ENCODE measurements around the gene EP400. TPM values are rescaled to one million over a fixed set of nuclear protein-coding genes. Genes with fewer than 3 reads are reported as not detected.
A peak's percentile ranks its signal among the peaks of the same experiment; 100 is the strongest.

The EP400 gene
- total RNA-seq, 2 experiments from 2014 or later: 42.2 to 43.4 TPM

DNA sequence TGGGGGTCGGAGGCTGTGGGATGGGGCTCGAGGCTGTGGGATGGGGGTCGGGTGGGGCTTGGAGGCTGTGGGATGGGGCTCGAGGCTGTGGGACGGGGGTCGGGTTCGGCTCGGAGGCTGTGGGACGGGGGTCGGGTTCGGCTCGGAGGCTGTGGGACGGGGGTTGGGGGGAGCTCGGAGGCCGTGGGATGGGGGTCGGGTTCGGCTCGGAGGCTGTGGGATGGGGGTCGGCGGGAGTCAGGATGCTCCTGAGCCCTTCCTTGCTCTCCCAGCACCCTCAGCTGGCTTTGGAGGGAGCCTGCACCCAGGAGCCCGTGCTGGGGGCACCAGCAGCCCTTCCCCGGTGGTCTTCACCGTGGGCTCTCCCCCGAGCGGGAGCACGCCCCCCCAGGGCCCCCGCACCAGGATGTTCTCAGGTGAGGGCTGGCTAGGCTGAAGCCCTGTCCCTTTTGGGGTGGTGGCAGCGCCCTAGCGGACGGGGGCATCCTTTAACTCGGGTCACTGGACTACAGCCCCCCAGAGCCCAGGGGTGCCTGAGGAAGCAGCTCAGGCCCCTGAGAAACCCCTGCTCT is 32.5 kb upstream of the EP400 start:
- H3K4me3 Mint-ChIP-seq: no peak overlapping the region
- DNase-seq: no peak
- H3K27ac Mint-ChIP-seq: no peak overlapping the region
- peaks cover 2% of the 10 kb centered on the region for H3K36me3 Mint-ChIP-seq (ENCODE audit: low read depth)
- POLR2A ChIA-PET: no interaction called here
- CTCF ChIA-PET: no interaction called here
- no peaks in the 10 kb centered on the region for H3K4me1 Mint-ChIP-seq
- H3K9me3 Mint-ChIP-seq: no peaks in the 10 kb centered on the region
- no peaks in the 10 kb centered on the region for H3K27me3 Mint-ChIP-seq

- ChIA-PET CTCF (no interaction called here), POLR2A (no interaction called here)
- DNase-seq: no peak
- Mint-ChIP-seq H3K36me3 (ENCODE audit: low read depth) (peaks cover 2% of the 10 kb centered on the region), H3K4me3 (no peak overlapping the region), H3K27ac (no peak overlapping the region), H3K9me3 (no peaks in the 10 kb centered on the region), H3K27me3 (no peaks in the 10 kb centered on the region), H3K4me1 (no peaks in the 10 kb centered on the region)
These were observed 31.9 kb upstream of the EP400 start for GRCh38 chr12:131917711-131918306.

GRCh38 chr12:131918311-131919050 is 31.3 kb upstream of the EP400 start:
- Mint-ChIP-seq H3K4me1 (no peaks in the 10 kb centered on the region), H3K27me3 (no peaks in the 10 kb centered on the region), H3K27ac (no peak overlapping the region), H3K4me3 (no peak overlapping the region), H3K9me3 (no peaks in the 10 kb centered on the region), H3K36me3 (ENCODE audit: low read depth) (peaks cover 2% of the 10 kb centered on the region)
- no peak for DNase-seq
- CTCF ChIA-PET: no interaction called here
- POLR2A ChIA-PET: interaction anchor here (2.1 kb wide), 1 partner anchor 11 kb away, joined by 6 read pairs; the partner anchor contains the start of gene PUS1

GRCh38 chr12:131919051-131919347 is 30.7 kb upstream of the EP400 start:
- peaks cover 2% of the 10 kb centered on the region for H3K36me3 Mint-ChIP-seq (ENCODE audit: low read depth)
- no peaks in the 10 kb centered on the region for H3K4me1 Mint-ChIP-seq
- POLR2A ChIA-PET: interaction anchor here (2.1 kb wide), 1 partner anchor 11 kb away, joined by 6 read pairs; the partner anchor contains the start of gene PUS1
- H3K27ac Mint-ChIP-seq: no peak overlapping the region
- no peak overlapping the region for H3K4me3 Mint-ChIP-seq
- no peaks in the 10 kb centered on the region for H3K27me3 Mint-ChIP-seq
- CTCF ChIA-PET: no interaction called here
- H3K9me3 Mint-ChIP-seq: no peaks in the 10 kb centered on the region
- no peak for DNase-seq

DNA sequence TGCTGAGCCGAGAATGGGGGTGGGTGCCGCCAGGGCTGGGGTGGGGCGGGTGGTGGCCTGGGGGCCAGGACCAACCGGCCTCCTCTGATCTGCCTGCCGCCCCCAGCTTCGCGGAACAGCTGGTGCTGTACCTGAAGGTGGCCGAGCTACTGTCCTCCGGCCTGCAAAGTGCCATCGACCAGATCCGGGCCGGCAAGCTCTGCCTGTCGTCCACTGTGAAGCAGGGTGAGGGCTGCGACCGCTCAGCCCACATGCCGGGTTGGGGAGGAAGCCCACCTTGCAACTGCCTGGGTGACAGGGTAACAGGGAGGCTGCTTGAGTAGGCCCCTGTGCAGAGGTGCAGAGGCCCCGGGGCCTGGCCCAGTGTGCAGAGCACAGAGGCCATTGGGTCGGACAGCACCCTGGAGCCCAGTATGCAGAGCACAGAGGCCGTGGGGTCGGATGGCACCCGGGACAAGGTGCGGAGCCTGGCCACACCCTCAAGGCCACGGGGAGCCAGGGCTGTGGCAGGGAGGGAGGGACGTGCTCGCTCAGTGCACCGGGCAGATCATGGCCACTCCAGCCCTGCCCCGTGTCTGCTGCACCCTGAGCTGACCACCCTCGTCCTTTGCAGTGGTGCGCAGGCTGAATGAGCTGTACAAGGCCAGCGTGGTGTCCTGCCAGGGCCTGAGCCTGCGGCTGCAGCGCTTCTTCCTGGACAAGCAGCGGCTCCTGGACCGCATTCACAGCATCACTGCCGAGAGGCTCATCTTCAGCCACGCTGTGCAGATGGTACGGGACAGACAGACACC is 30.2 kb upstream of the EP400 start:
- no peaks in the 10 kb centered on the region for H3K9me3 Mint-ChIP-seq
- peaks cover 1% of the 10 kb centered on the region for H3K36me3 Mint-ChIP-seq (ENCODE audit: low read depth)
- no peak overlapping the region for H3K27ac Mint-ChIP-seq
- H3K4me3 Mint-ChIP-seq: no peak overlapping the region
- no peaks in the 10 kb centered on the region for H3K27me3 Mint-ChIP-seq
- POLR2A ChIA-PET: interaction anchor here (2.1 kb wide), 1 partner anchor 10 kb away, joined by 6 read pairs; the partner anchor contains the start of gene PUS1
- no peak for DNase-seq
- H3K4me1 Mint-ChIP-seq: peaks cover 3% of the 10 kb centered on the region
- CTCF ChIA-PET: no interaction called here

GRCh38 chr12:131920157-131920508 is 29.6 kb upstream of the EP400 start:
- Mint-ChIP-seq H3K27me3 (no peaks in the 10 kb centered on the region), H3K27ac (no peak overlapping the region), H3K4me3 (no peak overlapping the region), H3K4me1 (peaks cover 5% of the 10 kb centered on the region), H3K9me3 (no peaks in the 10 kb centered on the region), H3K36me3 (ENCODE audit: low read depth) (no peaks in the 10 kb centered on the region)
- CTCF ChIA-PET: no interaction called here
- no peak for DNase-seq
- POLR2A ChIA-PET: interaction anchor here (2.1 kb wide), 1 partner anchor 10 kb away, joined by 6 read pairs; the partner anchor contains the start of gene PUS1

DNA sequence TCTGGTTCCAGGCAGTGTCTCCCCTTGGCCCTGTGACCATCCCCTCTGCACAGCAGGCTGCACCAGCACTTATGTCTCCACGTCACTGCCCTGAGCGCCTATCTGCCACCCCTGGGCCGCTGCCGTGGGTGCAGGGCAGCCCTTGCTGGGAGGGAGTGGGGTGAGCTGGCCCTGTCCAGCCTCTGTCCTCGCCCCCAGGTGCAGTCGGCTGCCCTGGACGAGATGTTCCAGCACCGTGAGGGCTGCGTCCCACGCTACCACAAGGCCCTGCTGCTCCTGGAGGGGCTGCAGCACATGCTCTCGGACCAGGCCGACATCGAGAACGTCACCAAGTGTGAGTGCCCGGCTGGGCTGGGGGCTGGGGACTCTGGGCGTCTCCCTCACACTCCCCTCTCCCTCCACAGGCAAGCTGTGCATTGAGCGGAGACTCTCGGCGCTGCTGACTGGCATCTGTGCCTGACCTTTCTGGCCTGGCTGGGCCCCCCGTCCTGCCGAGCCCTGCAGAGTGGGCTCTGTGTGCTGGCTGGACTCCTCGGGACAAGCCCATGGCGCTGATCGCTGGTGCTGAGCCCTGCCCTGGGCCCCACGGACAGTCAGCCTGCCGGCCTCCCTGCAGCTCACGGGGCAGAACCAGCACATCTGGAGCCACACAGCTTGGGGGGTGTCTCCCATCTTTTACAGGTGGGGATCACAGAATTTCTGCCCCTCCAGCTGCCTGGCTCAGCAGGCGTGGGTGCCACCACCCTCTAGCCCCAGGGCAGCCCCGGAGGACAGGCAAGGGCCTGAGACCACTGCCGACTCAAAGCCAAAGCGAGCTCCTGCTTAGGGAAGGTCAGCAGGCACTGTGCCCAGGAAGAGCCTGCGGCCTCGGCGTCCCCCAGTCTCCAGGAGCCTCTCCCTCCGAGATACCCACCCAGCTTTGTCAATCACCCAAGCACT is 28.6 kb upstream of the EP400 start:
- POLR2A ChIA-PET: no interaction called here
- H3K4me3 Mint-ChIP-seq: no peak overlapping the region
- CTCF ChIA-PET: no interaction called here
- peaks cover 5% of the 10 kb centered on the region for H3K4me1 Mint-ChIP-seq
- H3K27me3 Mint-ChIP-seq: no peaks in the 10 kb centered on the region
- DNase-seq: no peak
- H3K36me3 Mint-ChIP-seq (ENCODE audit: low read depth): no peaks in the 10 kb centered on the region
- no peak overlapping the region for H3K27ac Mint-ChIP-seq
- H3K9me3 Mint-ChIP-seq: no peaks in the 10 kb centered on the region

DNA sequence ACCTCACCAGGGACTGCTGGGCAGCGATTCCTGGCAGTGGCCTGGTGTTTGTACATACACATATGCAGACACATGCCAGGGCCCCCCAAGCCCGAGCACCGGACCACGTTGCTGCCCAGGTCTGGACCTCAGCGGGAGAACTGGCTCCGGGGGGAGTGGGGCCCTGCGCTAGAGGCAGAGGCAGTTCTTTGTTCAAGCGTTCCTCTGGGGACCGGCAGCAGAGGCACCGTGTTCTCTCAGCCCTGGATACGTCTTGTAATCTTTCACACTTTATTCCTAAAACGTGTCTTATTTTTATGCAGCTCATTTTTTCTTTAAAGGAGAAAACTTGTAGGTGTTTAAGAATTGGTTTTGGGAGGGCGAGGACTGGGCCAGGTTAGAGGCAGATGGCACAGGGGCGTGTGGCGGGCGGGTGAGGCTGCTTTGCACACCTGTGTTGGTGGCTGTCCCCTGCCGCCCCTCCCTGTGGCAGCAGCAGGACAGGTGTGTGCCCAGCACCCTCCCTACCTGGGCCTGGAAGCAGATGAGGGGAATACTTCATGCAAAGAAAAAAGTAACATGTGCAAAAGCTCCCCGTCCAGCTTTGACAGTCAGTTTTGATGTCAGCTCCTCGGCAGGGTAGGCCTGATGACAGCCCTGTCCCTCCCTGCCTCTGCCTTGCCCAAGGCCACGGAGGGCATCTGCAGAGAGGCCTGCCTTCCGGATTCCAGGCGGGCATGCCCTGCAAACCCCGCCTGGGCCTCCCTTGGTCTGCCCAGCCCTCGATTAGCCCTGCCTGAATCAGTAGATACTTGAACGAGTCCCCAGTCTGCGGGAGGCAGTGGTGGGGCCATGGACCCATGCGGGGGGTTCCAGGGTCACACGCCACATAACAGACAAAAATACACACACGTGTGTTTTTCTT is 27.6 kb upstream of the EP400 start:
- ChIA-PET CTCF (no interaction called here), POLR2A (no interaction called here)
- Mint-ChIP-seq H3K27me3 (no peaks in the 10 kb centered on the region), H3K4me1 (peaks cover 5% of the 10 kb centered on the region), H3K9me3 (no peaks in the 10 kb centered on the region), H3K36me3 (ENCODE audit: low read depth) (no peaks in the 10 kb centered on the region), H3K4me3 (no peak overlapping the region), H3K27ac (no peak overlapping the region)
- DNase-seq: no peak

- DNase-seq: no peak
- Mint-ChIP-seq H3K27ac (no peak overlapping the region), H3K36me3 (ENCODE audit: low read depth) (no peaks in the 10 kb centered on the region), H3K9me3 (no peaks in the 10 kb centered on the region), H3K27me3 (no peaks in the 10 kb centered on the region), H3K4me3 (no peak overlapping the region), H3K4me1 (peaks cover 8% of the 10 kb centered on the region)
- POLR2A ChIA-PET: no interaction called here
- CTCF ChIA-PET: no interaction called here
These were observed 27.0 kb upstream of the EP400 start for GRCh38 chr12:131922772-131923171.

DNA sequence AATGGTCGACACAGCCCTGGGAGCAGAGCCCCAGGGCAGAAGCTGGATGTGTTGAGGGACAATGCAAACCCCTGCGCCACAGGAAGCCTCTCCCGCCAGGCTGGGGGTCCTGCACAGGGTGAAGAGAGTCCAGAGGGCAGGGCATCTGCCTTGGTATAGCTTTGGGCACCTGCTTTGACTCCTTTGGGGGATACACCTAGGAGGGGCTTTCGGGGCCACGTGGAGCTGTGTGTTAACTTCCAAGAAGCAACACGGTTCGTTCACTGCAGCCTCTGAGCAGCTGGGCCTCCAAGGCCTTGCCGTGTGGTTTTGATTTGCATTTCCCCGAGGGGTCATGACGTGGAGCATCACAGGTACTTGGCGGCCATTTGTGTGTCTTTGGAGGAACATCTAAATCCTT is 26.5 kb upstream of the EP400 start:
- no peak for DNase-seq
- POLR2A ChIA-PET: no interaction called here
- no peak overlapping the region for H3K27ac Mint-ChIP-seq

DNA sequence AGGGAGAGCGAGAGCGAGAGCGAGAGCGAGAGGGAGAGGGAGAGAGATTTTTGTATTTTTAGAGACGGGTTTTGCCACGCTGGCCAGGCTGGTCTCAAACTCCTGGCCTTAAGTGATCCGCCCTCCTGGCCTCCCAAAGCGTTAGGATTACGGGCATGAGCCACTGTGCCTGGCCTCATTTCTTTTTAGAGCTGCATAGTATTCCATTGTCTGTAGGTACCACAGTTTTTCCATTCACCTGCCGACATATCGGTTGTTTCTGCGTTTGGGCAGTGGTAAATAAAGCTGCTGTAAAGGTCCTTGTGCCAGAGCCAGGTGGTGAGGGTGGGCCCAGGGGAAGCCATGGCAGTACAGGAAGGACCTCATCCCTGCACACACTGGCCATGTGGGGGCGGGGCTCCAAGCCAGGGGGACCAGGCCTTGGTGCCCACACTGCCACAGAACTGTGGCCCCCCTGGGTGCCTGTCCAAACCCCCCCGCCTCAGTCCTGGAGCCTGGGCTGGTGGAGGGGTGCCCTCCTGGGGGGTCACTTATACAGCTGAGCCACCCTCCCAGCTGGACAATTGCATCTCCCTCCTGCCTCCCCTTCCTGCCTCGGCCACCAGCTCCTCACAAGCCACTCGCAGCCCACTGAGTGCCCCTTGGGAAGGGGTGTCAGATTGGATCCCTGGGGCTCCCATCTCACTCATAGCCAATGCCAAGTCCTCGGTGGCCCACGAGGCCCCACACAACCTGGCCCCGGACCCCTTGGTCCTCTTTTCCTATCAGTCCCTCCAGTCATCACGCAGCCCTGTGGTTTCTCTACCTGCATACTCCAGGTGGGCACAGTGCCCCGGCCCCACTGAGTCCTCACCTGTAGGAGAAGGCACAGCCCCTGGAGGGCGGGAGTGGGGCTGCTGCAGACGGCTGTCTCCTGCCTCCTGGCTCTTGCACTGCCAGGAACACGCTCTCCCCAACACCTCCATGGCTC is 22.3 kb upstream of the EP400 start:
- Mint-ChIP-seq H3K4me3 (peak overlapping the region; percentile 83), H3K27me3 (no peaks in the 10 kb centered on the region), H3K4me1 (peaks cover 29% of the 10 kb centered on the region), H3K36me3 (ENCODE audit: low read depth) (peaks cover 11% of the 10 kb centered on the region), H3K27ac (peak overlapping the region; percentile 87), H3K9me3 (no peaks in the 10 kb centered on the region)
- ChIA-PET POLR2A (interaction anchor here (0.8 to 3.8 kb wide), 3 partner anchors 22 to 251 kb away, joined by 3 to 34 read pairs (median 31); partner anchors contain the start of gene EP400), CTCF (interaction anchor here (0.6 to 1.2 kb wide), 4 partner anchors 10 to 158 kb away, joined by 3 to 8 read pairs (median 4); no protein-coding TSS in a partner anchor)
- DNase-seq: no peak

More for the DNA sequence above, 26.5 kb upstream of the EP400 start:
- Mint-ChIP-seq H3K36me3 (ENCODE audit: low read depth) (no peaks in the 10 kb centered on the region), H3K4me1 (peaks cover 12% of the 10 kb centered on the region), H3K9me3 (no peaks in the 10 kb centered on the region), H3K4me3 (no peak overlapping the region), H3K27me3 (no peaks in the 10 kb centered on the region)
- CTCF ChIA-PET: interaction anchor here (0.7 kb wide), 1 partner anchor 85 kb away, joined by 3 read pairs; no protein-coding TSS in a partner anchor
